HG02938 (cell line): ENCODE measurements around the gene PSAPL1.

Source experiments
- ATAC-seq: cut with Tn5 transposase; IDR thresholded peaks from one replicate; pipeline ENCODE4 v1.9.1; 2021; ENCODE audit warnings: mild to moderate bottlenecking, moderate library complexity; ENCODE audit not compliant: unreplicated experiment

The PSAPL1 gene

DNA sequence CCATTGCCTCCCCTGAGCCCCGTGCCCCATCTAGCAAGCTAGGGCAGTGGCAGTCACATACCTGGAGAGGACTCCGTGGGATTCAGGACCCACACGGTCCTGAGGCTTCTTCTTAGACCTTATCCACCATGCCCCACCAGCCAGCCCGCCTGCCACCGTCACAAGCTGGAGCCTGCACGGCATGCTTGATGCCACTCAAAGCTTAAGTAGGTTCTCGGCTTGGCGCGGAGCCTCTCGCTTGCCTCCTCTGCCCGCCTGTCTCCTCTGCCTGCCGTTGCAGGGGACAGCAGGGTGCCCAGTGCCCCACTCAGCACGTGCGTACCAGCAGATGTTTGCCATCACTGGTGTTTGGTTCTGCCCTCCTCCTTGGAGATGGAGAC is 14.1 kb downstream of the PSAPL1 start:
- ATAC-seq, result no peak

DNA sequence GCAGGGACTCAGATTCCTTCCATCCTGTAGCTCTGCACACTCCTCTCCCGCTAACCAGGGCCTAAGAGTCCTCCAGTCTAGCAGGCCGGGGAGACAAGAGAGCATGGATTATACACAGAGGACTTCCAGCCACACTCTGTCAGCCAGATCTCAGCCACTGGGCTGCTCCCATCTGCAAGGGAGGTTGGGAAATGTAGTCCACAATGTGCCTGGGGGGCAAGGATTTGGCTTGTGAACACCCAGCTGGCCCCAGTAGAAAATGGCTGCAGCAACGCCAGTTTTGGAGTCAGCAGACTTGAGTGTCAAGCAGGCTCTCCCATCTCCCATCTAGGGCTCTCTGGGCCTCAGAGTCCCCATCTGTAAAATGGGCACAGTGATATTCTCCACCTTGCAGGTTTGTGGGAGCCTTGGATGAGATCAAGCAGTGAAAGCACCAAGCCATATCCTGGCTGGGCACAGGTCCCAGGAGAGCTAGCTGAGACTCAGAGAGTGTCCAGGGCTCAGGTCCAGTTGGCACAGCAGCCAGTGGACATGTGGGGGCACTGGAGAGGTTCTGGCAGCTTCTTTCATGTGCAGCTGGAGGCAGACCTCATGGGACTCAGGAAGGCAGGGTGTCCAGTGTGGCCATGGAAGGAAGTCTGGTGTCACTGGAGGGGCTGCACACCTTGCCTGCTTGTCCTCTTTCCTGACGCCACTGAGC is 14.6 kb downstream of the PSAPL1 start:
- ATAC-seq, result no peak

DNA sequence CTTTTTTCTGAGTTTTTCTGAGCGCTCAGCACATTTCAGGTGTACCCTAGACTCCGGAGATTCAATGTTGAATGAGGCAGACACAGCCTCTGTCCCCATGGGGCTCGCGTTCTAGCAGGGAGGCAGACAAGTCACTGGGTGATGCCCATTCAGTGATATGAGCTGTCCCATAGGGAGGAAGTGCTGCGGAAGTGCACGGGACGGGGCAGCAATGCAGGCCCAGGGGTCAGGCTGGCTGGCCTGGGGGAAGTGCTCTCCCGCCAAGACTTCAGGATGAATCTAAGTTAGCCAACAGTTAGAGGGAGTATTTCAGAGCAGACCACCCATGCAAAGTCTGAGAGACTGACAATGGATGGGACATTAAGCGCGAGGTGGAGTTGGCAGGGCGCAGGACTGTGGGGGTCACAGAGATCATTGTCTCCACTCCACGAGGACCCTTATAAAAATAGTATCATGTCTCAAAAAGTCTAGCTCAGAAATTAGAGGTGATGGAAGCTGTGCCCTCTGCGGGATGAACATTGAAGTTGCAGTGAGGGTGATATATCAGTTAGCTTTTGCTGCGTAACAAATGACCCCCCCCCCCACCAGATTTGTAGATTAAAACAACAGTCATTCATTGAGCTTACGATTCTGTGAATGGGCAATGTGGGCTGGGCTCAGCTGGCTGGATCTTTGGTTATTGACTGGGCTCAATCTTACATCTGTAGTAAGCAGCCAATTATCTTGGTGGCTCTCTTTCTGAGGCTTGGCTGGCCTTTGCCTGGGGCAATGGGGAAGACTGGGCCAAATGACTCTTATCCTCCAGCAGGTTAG is 16.4 kb downstream of the PSAPL1 start:
- no peak for ATAC-seq

- ATAC-seq, result no peak
These were observed 17.1 kb downstream of the PSAPL1 start for GRCh38 chr4:7417639-7418038.

DNA sequence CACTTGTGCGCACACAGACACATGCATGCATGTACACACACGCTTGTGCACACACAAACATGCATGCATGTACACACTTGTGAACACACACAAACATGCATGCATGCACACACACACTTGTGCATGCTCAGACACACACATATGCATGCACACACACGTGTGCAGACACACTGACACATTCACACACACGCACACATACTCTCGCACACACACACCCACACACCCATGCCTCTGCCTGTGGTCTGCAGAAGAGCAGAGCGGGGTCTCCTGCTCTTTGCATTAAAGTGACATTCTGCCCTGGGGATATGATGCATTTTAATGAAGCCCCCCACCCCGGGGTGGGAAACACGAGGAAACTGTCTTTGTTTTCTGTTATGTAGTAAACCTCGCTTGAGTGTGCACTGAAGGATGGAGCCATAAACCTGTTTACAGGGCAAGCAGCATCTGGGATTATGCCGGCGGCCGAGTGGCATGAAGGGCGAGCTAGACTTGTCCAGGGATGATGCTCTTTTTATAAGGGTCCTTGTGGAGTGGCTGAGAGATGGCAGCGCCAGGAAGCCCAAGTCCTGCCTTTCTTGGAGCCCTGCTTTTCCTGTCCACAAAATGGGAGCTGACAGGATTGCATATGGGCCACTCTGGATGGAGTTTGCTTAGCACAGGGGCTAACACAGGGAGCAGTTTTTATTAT is 17.8 kb downstream of the PSAPL1 start:
- ATAC-seq, result no peak

DNA sequence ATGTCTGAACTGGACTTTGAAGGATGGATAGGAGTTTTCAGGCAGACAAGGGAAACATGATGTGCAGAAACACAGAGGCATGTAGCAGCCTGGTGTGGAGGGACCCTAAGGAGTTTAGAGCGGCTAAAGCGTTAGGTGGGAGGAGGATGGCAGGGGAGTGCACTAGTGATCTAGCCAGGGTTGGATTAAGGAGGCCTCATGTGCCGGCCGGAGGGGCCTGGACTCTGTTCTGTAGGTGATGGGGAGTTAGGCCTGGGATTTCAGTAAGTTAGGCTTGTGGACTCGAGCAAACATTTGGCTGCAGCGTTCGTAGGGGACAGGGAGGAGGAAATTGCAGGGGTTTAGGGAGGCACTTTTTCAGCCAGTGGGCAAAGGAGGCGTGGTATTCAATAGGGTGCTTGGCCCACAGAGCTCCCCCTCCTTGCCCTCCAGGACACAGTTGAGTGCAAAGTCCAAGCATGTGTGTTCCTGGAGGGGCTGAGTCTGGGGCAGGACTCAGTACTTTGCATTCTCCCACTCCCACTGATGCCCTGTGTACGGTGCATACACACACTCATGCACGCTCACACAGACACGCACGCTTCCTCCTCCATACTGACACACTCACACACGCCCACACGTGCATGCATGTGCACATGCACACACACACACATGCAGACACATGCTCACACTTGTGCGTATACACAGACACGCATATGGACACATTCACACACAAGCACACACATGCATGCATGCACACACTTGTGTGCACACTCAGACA is 18.6 kb downstream of the PSAPL1 start:
- no peak for ATAC-seq

GRCh38 chr4:7414736-7415510 is 19.8 kb downstream of the PSAPL1 start:
- no peak for ATAC-seq

DNA sequence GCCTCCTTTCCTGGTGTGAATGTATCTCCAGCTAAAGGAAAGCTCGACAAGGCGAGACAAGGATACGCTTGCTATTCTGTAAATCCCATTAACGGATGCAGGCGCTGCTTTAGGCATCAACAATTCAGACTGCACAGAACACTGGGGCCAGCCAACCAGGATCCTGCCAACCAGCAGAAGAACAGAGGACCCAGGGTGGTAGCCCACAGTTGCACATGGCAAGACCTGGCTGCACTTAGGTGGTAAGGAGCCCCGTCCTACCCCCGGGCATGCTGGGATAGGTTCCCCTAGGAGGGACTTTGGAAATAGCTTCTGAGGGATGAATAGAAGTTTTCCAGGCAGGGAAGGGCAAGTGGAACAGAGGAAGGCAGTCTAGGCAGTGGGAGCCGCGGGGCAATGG is 20.7 kb downstream of the PSAPL1 start:
- ATAC-seq, result peak; percentile 9

- ATAC-seq, result no peak
These were observed 22.2 kb downstream of the PSAPL1 start for GRCh38 chr4:7412554-7412912.

- no peak for ATAC-seq
These were observed 22.7 kb downstream of the PSAPL1 start for GRCh38 chr4:7411896-7412553.

GRCh38 chr4:7411491-7411890 is 23.2 kb downstream of the PSAPL1 start:
- no peak for ATAC-seq

DNA sequence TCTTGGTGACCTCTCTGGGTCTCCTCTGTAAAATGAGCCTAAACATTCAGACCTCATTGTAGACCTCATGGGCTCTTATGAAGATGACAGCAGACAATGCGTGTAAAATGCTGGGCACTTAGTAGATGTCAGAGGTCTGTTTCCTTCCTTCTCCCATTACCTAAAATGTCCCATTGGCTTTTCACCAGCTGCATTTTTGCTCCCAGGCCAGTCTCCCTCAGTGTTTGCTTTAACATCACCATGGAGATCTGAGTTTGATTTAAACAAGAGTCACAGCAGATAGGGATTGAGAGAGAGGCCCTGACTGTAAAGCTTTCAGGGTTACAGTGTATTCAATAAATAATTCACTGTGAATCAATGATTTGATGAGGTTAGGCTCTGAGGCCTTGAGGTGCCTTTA is 24.3 kb downstream of the PSAPL1 start:
- ATAC-seq, result no peak

DNA sequence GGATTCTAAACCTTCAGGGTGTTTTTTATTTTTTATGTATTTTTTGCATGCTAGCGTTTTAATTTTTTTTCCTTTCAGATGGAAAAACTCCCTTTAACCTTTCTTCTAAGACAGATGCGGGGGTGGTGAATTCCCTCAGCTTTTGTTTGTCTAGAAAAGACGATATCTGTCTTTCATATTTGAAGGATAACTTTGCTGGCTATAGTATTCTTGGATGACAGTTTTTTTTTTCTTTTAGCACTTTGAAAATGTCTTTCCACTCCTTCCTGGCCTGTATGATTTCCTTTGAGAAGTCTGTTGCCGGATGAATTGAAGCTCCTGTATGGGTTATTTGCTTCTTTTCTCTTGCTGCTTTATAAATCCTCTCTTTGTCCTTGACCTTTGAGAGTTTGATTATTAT is 26.6 kb downstream of the PSAPL1 start:
- ATAC-seq, result no peak

DNA sequence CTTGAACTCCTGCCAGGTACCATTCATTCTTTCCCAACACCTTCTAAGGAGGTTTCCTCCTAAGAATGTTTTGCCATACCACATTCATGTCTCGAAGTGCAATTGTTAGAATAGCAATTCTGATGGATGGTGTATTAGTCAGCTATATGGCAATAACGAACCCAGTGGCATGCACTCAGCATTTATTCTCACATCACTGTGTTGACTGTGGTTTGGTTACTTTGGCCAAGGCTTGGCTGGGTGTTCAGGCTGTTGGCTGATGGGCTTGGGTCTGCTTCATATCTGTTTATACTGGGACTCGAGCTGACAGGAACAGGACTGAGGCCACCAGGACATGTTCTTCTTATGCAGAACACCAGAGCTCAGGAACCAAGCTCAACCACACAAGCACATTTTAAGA is 31.7 kb downstream of the PSAPL1 start:
- no peak for ATAC-seq

DNA sequence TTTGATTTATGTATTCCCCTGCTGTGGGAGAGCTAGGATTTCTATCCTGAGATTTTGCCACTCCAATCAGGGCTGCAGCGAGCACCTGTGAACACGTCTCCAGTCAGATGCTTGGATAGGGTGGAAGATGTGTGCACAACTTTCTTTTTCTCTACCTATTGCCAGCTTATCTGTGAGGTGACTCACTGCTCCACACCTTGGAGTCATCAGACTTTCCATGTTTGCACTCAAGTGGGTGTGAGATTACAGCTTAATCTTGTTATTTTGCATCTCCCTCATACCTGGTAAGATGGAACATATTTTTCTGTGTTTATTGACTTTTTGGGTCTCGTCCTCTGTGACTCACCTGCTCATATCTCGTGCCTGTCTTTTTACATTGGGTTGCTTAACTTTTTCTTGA is 32.2 kb downstream of the PSAPL1 start:
- no peak for ATAC-seq

DNA sequence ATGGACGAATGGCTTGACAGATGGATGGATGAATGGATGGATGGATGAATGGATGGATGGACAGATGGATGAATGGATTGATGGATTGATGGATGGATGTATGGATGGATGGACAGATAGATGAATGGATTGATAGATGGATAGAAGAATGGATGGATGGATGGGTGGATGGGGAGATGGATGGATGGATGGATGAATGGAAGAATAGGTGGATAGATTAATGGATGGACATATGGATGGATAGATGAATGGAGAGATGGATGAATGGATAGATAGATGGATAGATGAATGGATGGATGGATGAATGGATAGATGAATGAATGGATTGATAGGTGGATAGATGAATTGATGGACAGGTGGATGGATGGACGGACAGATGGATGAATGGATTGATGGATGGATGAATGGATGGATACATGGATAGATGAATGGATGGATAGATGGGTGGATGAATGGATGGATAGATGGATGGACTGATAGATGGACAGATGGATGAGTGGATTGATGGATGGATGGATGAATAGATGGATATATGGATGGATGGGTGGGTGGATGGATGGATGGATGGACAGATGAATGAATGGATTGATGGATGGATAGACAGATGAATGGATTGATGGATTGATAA is 33.9 kb downstream of the PSAPL1 start:
- no peak for ATAC-seq

- ATAC-seq, result no peak
These were observed 35.1 kb downstream of the PSAPL1 start for GRCh38 chr4:7399440-7400234.

- ATAC-seq, result no peak
These were observed 35.8 kb downstream of the PSAPL1 start for GRCh38 chr4:7398788-7399439.
